IPS DF 6.9 (cell line): ENCODE results near the gene DDOST.

Experiments
- DNase-seq: peaks from one replicate; pipeline ENCODE4 v3.0.0-alpha.2; 2013; ENCODE audit warnings: low read depth, low spot score
- H3K27ac ChIP-seq: one replicate; pipeline ENCODE4 v1.5.1; 2013; ENCODE audit warnings: low read length, control low read depth
- H3K27me3 ChIP-seq: 2 replicates; pipeline ENCODE4 v1.6.1; 2013; ENCODE audit warnings: mild to moderate bottlenecking, low read length; ENCODE audit not compliant: control insufficient read depth, insufficient read depth
- H3K36me3 ChIP-seq: 2 replicates; pipeline ENCODE4 v1.6.1; 2013; ENCODE audit warnings: low read length; ENCODE audit not compliant: control insufficient read depth, insufficient read depth
- H3K4me1 ChIP-seq: 2 replicates; pipeline ENCODE4 v1.6.1; 2013; ENCODE audit warnings: low read length; ENCODE audit not compliant: control insufficient read depth, insufficient read depth
- H3K4me3 ChIP-seq: 2 replicates; pipeline ENCODE4 v1.5.1; 2013; ENCODE audit warnings: mild to moderate bottlenecking, low read length
- H3K9me3 ChIP-seq: 2 replicates; pipeline ENCODE4 v1.6.1; 2013; ENCODE audit warnings: low read length, inconsistent platforms; ENCODE audit not compliant: control insufficient read depth, insufficient read depth
- WGBS: extraction: QIAGEN DNeasy Blood & Tissue Kit; methylation state at CpG from one replicate; pipeline ENCODE4 v1.1.7; 2013; ENCODE audit warnings: mixed read lengths, missing lambda C conversion rate; ENCODE audit not compliant: insufficient read length, insufficient coverage; 5-methylcytosine and 5-hydroxymethylcytosine counted together

Gene DDOST

GRCh38 chr1:20662110-20662475 lies 924 bp upstream of the DDOST start:
- H3K9me3 ChIP-seq, result no peaks in the 10 kb centered on the region
- DNase-seq, result no peak
- no peaks in the 10 kb centered on the region for H3K4me1 ChIP-seq
- H3K36me3 ChIP-seq, result no peaks in the 10 kb centered on the region
- peak overlapping the region; percentile 76; the same call in 1 of the 2 replicates for H3K4me3 ChIP-seq
- H3K27me3 ChIP-seq, result no peaks in the 10 kb centered on the region
- WGBS, result no CpG with 5 or more reads among the region's 7 CpGs
- no peak overlapping the region for H3K27ac ChIP-seq

- H3K36me3 ChIP-seq, result peaks cover 5% of the 10 kb centered on the region; the same call in 1 of the 2 replicates
- H3K27ac ChIP-seq, result no peak overlapping the region
- H3K4me1 ChIP-seq, result no peaks in the 10 kb centered on the region
- DNase-seq, result no peak
- no peaks in the 10 kb centered on the region for H3K27me3 ChIP-seq
- H3K4me3 ChIP-seq, result peak overlapping the region; percentile 98
- no peaks in the 10 kb centered on the region for H3K9me3 ChIP-seq
- no CpG with 5 or more reads among the region's 20 CpGs for whole genome bisulfite sequencing
Measured at GRCh38 chr1:20660847-20661206, 342 bp downstream of the DDOST start.

- H3K27me3 ChIP-seq, result no peaks in the 10 kb centered on the region
- no peaks in the 10 kb centered on the region for H3K9me3 ChIP-seq
- no CpG with 5 or more reads among the region's 3 CpGs for WGBS
- peaks cover 10% of the 10 kb centered on the region; the same call in 1 of the 2 replicates for H3K36me3 ChIP-seq
- H3K4me3 ChIP-seq, result peak overlapping the region; percentile 98; the same call in 1 of the 2 replicates
- H3K4me1 ChIP-seq, result no peaks in the 10 kb centered on the region
- no peak for DNase-seq
- H3K27ac ChIP-seq, result no peak overlapping the region
Measured at GRCh38 chr1:20660363-20660762, 806 bp downstream of the DDOST start.

- H3K27ac ChIP-seq, result no peak overlapping the region
- WGBS, result no CpG with 5 or more reads among the region's 16 CpGs
- H3K27me3 ChIP-seq, result no peaks in the 10 kb centered on the region
- H3K9me3 ChIP-seq, result no peaks in the 10 kb centered on the region
- no peak overlapping the region for H3K4me3 ChIP-seq
- peaks cover 22% of the 10 kb centered on the region; the same call in 1 of the 2 replicates for H3K36me3 ChIP-seq
- DNase-seq, result no peak
- no peaks in the 10 kb centered on the region for H3K4me1 ChIP-seq
Measured at GRCh38 chr1:20658166-20658915, 2.8 kb downstream of the DDOST start.

- Histone ChIP-seq H3K27me3 (no peaks in the 10 kb centered on the region), H3K9me3 (no peaks in the 10 kb centered on the region), H3K4me3 (no peak overlapping the region), H3K27ac (no peak overlapping the region), H3K4me1 (no peaks in the 10 kb centered on the region), H3K36me3 (peaks cover 32% of the 10 kb centered on the region)
- WGBS, result no CpG with 5 or more reads among the region's 12 CpGs
- no peak for DNase-seq
Measured at GRCh38 chr1:20657024-20657423, 4.1 kb downstream of the DDOST start.

GRCh38 chr1:20654104-20654690 lies 7.0 kb downstream of the DDOST start:
- DNase-seq, result no peak
- Histone ChIP-seq H3K36me3 (peaks cover 37% of the 10 kb centered on the region), H3K4me3 (no peak overlapping the region), H3K27ac (no peak overlapping the region), H3K27me3 (no peaks in the 10 kb centered on the region), H3K9me3 (no peaks in the 10 kb centered on the region), H3K4me1 (no peaks in the 10 kb centered on the region)
- no CpG with 5 or more reads among the region's 20 CpGs for WGBS

GRCh38 chr1:20652300-20652699 lies 8.9 kb downstream of the DDOST start:
- Histone ChIP-seq H3K27ac (no peak overlapping the region), H3K27me3 (no peaks in the 10 kb centered on the region), H3K36me3 (peaks cover 48% of the 10 kb centered on the region), H3K4me1 (no peaks in the 10 kb centered on the region), H3K4me3 (no peak overlapping the region), H3K9me3 (no peaks in the 10 kb centered on the region)
- WGBS, result no CpG with 5 or more reads among the region's 15 CpGs
- DNase-seq, result no peak

GRCh38 chr1:20648946-20649345 lies 12.2 kb downstream of the DDOST start:
- no peak for DNase-seq
- Histone ChIP-seq H3K27ac (no peak overlapping the region), H3K27me3 (no peaks in the 10 kb centered on the region), H3K9me3 (no peaks in the 10 kb centered on the region), H3K36me3 (peaks cover 30% of the 10 kb centered on the region), H3K4me3 (no peak overlapping the region), H3K4me1 (no peaks in the 10 kb centered on the region)
- WGBS, result no CpG with 5 or more reads among the region's 15 CpGs

GRCh38 chr1:20648438-20648837 lies 12.7 kb downstream of the DDOST start:
- Histone ChIP-seq H3K27ac (no peak overlapping the region), H3K9me3 (no peaks in the 10 kb centered on the region), H3K4me3 (no peak overlapping the region), H3K36me3 (peaks cover 27% of the 10 kb centered on the region), H3K4me1 (no peaks in the 10 kb centered on the region), H3K27me3 (no peaks in the 10 kb centered on the region)
- no peak for DNase-seq
- WGBS, result no CpG with 5 or more reads among the region's 13 CpGs

- H3K9me3 ChIP-seq, result no peaks in the 10 kb centered on the region
- H3K27me3 ChIP-seq, result no peaks in the 10 kb centered on the region
- no peak overlapping the region for H3K27ac ChIP-seq
- DNase-seq, result no peak
- no peak overlapping the region for H3K4me3 ChIP-seq
- no CpG with 5 or more reads among the region's 14 CpGs for WGBS
- no peaks in the 10 kb centered on the region for H3K4me1 ChIP-seq
- peaks cover 11% of the 10 kb centered on the region for H3K36me3 ChIP-seq
Measured at GRCh38 chr1:20645414-20645813, 15.8 kb downstream of the DDOST start.

GRCh38 chr1:20644416-20644815 lies 16.8 kb downstream of the DDOST start:
- H3K27ac ChIP-seq, result no peak overlapping the region
- no peaks in the 10 kb centered on the region for H3K9me3 ChIP-seq
- no peak overlapping the region for H3K4me3 ChIP-seq
- peaks cover 11% of the 10 kb centered on the region for H3K36me3 ChIP-seq
- no peak for DNase-seq
- WGBS, result no CpG with 5 or more reads among the region's 13 CpGs
- no peaks in the 10 kb centered on the region for H3K27me3 ChIP-seq
- no peaks in the 10 kb centered on the region for H3K4me1 ChIP-seq
